NCI-H128 (cell line): ENCODE measurements around the gene OGDH.

Experiments used
- DNase-seq: peaks from one replicate; lab custom pipeline; 2025; ENCODE audit not compliant: unreplicated experiment; lab: John Stamatoyannopoulos, UW

The OGDH gene

GRCh38 chr7:44617225-44617890, 10.9 kb downstream of the OGDH start:
- no peak for DNase-seq

DNA sequence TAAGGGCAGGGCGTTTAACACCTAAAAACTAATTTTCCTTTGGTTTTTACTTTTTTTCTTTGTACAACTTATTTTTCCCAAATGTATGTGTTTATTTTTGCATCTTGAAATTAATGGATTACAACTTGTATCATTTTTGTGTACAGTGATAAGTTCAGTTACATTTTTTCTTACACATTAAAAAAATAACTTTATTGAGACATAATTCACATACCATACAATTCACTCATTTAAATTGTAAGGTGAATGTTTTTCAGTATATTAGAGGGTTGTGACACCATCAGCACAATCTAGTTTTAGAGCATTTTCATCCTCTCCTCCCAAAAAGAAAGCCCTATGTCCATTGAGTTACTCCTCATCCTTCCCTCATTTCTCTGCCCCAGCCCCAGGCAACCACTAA, 11.6 kb downstream of the OGDH start:
- DNase-seq = no peak

GRCh38 chr7:44618753-44619152, 12.3 kb downstream of the OGDH start:
- DNase-seq = no peak

DNA sequence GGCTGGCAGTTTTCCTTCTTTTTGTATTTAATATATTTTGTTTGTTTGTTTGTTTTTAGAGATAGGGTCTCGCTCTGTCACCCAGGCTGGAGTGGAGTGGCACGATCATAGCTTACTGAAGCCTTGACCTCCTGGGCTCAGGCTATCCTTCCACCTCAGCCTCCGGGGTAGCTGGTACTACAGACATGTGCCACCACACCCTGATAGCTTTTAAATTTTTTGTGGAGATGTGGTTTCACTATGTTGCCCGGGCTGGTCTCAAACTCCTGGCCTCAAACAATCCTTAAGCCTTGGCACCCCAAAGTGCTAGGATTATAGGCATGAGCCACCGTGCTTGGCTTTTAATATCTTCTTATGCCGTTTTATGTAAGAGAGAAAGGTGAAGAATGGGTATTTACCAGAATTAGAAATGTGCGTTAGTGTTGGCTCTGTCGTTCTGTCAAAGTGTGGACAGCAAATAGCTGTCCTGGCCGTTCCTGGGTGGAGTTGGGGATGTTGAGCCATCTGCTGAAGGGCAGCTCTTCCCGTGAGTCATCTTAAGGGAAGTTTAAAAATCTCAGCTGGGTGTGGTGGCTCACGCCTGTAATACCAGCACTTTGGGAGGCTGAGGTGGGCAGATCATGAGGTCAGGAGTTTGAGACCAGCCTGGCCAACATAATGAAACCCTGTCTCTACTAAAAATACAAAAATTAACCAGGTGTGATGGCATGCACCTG, 14.8 kb downstream of the OGDH start:
- no peak for DNase-seq

DNA sequence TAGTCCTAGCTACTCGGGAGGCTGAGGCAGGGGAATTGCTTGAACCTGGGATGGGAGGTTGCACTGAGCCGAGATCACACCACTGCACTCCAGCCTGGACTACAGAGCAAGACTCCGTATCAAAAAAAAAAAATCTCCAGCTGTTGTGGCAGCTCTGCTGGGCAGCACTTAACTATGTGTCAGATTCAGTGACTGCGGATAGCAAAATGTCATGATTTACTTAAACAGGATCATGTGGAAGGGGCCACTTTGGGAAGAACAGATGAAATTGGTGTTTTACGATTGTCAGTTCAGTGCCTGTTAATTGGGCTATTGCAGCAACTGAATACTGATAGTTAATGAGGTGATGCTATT, 15.3 kb downstream of the OGDH start:
- DNase-seq = no peak

DNA sequence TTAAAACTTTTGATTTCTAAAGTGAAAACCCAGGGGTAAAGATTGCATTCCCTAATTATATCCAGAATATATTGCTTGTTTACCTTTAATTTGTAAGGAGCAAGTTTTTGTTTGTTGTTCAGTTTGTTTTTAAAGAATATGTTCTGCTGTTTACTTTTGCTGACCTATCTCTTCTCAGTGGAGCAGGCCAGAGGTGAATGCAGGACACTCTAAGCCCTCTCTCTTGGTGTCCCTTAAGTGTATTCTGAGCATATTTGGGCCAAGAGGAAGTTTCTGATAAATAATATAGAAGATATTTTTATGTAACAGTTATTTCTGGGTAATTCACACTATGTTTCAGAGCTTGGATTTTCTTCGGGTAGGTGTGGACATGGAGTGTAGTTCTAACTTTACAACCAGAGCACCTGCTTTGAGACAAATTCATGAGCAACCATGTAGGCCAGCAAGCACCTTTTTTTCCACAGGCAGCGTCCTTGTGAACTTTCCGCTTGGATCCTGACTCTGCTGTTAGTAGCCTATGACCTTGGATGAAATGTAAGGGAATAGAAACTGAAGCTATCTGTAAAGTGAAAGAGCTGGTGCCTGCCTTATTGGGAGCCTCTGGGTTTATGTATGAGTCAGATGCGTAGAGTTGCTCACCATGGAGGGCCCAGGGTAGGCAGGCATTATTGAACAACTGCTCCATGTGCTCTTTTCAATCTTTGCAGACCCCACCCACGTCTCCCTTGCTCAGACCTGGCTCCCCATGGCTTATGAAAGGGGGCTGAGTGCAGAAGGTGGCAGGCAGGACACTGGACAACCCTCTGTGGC, 16.1 kb downstream of the OGDH start:
- no peak for DNase-seq

GRCh38 chr7:44624318-44624717, 17.9 kb downstream of the OGDH start:
- no peak for DNase-seq

DNA sequence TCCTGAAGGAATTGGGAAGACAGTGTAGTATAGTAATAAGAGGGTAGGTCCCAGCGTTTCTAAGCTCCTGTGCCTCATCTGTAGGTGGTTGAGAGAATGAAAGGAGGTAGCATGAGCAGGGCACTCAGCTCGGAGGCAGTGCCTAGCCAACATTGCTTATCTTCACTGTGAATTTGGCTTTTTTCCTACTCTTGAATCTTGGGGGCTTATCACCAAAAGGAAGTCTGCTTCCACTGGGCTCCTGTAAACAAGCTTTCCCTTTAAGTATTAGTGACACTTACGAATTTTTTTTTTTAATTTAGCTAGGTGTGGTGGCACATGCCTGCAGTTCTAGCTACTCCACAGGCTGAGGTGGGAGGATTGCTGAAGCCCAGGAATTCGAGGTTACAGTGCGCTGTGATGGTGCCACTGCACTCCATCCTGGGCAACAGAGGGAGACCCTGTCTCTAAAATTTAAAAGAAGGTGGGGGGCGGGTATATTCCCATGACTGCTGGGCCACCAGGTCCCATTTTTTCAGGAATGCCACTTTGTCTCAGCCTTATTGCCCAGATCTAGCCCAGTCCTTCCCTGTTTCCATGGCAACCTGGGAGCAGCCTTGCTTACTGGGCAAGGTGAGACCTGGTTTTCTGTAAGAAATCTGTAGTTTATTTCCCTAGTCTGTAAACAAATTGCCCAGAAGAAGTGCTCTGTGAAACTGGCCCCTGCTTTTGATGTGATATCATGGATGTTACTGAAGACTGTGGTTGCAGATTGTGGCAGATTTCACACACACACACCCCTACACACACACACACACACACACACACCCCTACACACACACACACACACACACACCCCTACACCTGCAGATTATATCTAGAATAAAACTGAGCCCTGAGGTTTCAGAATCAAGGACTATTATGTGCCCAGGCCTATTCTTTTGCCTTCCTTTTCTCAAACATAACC, 19.4 kb downstream of the OGDH start:
- no peak for DNase-seq

- DNase-seq = no peak
Measured at GRCh38 chr7:44626620-44627019, 20.2 kb downstream of the OGDH start.

DNA sequence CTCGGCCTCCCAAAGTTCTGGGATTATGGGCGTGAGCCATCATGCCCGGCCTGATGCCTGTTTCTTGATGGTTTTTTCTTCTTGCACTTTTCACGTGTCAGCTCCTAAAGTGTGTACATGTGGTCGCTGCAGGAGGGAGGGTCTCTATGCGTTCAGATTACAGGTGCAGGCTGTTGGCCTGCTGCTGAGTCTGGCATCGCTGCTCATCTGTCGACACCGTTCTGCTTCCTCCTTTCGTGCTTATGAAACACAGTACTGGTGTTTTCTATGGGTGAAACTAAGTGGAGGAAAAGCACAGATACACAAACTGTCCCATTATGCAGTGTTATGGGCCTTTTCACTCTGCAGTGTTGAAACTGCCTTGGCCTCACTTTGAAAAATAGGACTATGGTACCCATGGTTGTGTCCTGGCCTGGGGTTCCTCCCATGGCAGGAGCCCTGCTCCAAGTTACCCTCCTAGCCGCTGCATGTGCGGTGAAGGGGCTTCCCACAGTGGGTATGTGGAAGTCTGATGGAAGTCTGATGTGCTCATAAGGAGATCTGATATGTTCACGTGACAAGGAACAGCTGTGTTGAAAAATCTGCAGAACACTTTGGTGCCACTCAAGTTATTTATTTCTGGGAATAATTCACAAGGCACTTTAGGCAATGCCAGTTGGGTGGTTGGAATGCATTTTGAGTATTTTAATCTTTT, 23.5 kb downstream of the OGDH start:
- DNase-seq = no peak

- no peak for DNase-seq
Measured at GRCh38 chr7:44630792-44631457, 24.5 kb downstream of the OGDH start.

- no peak for DNase-seq
Measured at GRCh38 chr7:44631458-44632115, 25.2 kb downstream of the OGDH start.

- DNase-seq = no peak
Measured at GRCh38 chr7:44632196-44632595, 25.8 kb downstream of the OGDH start.

- DNase-seq = no peak
Measured at GRCh38 chr7:44633254-44634186, 27.1 kb downstream of the OGDH start.

- DNase-seq = no peak
Measured at GRCh38 chr7:44634187-44634838, 27.9 kb downstream of the OGDH start.

GRCh38 chr7:44634839-44635591, 28.6 kb downstream of the OGDH start:
- DNase-seq = no peak

DNA sequence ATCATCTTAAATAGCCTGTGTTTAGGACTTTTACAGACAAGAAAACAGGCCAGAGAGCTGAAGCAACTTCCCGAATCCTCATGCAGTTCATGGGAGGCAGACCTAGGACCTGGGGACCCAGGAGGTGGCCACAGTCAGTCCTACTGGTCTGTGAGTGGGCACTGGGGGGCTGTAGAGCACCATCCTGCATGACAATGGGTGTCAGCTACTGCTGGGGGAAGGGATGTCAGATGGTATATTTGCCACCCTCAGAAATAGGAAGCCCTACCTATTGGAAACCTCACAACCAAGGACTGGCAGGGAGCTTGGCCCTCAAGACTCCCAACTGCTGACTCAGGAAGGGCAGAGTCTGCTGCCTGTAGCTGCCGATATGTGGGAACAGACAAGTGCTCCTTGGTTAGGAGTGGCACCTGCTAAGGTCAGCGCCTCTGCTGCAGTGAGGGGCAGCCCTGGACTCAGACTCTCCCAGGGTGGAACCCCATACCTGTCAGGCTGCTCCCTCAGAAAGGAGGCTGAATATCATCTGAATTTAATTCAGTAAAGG, 29.7 kb downstream of the OGDH start:
- DNase-seq = no peak
